Activated T-helper 1 cell treated with anti-CD3 and anti-CD28 coated beads, Interleukin-2, amount 50 U/mL, for 16 hours (primary cell): Measurements from ENCODE around the gene TMEM145.
A peak's percentile ranks its signal among the peaks of the same experiment; 100 is the strongest.

ENCODE experiments used
- DNase-seq, 2 donors: peaks; one replicate each; pipeline ENCODE4 v3.0.0-alpha.2; 2020; ENCODE audit warnings: low read depth in 1 of 2, low spot score in 1 of 2

Gene TMEM145

DNA sequence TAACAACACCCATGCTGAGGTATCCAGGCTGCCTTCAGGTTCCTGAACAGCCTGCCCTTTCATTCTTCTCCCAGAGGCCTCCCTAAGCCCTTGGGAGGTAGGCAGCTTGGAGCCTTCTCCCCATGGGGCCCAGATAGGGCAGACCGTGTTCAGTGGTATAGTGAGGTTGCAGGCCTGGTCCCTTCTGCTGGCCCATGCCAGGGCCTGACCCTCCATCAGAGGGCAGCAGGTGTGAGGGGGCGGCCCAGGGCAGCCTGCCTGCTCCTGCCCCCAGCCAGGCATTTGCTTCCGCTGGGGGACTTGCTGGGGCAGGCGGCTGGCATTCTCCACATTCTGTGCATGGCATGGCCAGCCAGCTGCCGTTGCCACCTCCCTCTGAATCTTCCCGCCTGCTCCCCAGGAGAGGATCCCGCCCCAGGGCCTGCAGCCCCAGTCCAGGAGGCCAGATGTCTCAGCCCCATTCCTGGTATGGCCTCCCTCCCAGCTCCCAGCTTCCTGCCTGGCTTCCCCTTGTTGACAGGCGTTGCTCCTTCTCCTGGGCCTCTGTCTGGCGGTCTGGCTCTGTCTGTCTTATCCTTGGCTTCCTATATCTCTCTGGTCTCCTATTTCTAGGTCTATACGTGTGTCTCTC, 35.2 kb upstream of the TMEM145 start:
- no peak for DNase-seq

DNA sequence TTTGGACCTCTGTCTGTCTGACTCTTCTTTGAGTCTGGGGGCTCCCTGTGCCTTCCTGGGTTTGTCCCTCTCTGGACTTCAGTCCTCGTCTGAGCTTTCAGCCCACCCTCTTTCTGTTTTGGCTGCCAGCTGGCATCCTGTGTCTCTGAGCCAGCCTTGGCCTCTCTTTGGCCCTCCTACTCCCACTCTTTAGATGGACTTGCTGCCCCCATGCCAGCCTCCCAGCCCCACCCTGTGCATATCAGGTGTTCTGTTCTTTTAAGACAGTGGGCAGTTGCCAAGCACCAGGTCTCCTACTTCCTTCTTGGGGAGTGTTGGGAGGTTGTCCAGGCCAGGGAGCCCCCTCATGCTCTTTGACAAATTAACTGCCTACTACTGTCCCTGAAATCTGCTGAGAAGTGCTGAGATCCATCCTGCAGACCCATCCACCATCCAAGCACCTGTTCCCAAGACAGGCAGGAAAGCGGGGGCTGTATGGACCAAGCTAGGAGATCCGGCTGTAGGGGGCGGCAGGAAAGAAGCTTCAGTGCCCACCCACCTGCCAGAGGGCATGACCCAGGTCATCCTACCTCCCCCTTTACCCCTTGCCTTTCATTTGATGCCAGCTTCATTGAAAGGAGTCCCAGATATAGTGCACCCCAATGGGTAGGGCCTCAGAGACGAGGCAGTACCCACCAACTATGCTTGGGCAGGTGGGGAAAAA, 34.5 kb upstream of the TMEM145 start:
- no peak for DNase-seq

DNA sequence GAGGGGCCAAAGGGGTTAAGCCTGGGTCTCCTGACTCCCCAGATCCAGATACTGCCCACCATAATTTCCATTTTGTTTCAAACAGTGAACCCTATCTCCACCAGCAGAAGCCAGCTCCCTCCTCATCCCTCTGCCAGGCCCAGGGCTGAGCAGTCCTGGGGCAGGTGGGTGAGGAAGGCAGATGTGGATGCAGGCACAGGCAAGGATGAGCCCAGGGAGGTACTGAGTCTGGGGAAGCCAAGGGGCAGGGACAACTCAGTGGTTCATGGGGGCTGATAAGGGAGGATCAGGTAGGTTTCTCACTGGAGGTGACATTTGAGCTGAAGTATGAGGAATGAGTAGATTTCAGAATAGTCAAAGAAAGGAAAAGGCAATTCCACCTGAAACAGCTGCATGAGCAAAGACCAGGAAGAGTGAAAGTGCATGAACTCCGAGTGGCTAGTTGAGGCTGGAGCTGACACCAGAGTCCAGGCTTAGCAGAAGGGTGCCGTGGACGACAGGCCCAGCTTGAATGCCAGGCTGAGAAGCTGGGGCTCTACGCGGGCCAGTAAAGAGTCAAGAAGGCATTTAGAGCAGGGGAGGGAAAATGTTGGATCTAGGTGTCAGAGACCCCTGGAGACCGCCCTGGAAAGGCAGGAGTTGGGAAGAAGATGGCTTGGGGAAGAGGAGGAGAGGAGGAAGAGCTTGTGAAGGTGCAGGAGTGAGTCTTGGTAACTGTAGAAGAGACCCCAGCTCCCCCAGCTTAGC, 33.8 kb upstream of the TMEM145 start:
- DNase-seq: no peak

DNA sequence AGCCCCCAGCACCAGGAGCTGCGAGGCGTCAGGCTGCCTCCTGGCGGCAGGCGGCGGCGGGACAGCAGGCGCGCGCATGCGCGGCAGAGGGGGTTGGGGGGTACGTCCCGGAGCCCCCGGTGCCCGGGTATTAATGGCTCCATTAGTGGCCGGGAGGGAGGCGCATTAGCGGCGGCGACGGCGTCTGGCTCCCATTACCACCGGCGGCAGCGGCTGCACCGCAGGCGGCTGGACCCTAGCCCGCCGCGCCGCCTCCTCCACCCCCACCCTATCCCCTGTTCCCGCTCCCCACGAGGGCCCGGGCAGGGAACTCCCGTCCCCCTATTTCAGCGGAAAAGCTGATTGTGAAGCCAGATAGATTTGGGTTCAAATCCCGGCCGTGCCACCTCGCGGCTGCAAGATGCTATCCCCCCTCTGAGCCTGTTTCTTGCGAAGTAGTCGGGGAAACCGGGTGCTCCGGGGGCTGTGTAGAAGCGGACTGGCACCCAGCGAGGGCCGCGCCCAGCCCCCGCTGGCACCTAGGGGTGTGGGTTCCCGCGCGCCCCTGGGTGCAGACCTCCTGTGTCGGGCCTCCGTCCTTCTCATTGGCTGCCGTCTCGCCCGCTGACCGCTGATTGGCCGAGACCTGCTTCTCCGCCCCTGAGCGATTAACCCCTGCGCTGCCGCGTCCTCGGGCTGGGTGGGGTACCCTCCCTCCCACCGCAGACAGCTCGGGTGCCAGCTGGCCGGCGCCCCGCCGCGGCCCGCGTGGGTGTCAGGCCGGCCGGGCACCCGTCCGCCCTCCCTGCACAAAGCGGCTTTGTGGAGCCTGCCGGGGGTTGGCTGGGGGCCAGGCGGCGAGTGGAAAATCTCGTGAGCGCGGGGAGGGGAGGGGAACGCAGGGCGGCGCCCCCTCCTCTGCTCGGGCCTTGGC, 33.0 kb upstream of the TMEM145 start:
- DNase-seq: peak; percentile 62 to 76

DNA sequence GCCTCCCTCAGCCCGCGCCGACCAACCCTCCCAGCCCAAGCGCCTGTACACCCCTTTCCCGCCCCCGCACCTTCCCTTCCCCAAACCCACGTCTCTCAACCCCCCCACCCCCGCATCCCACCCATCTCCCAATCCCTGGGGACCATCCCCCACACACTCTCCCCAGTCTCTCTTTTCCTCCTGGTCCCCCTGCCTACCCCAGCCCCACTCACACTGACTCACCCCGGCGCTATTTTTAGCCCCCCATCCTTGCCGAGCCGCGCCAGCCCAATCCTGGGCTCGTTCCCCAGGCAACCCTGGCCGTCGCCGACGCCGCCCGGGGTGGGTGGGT, 32.3 kb upstream of the TMEM145 start:
- DNase-seq: no peak

DNA sequence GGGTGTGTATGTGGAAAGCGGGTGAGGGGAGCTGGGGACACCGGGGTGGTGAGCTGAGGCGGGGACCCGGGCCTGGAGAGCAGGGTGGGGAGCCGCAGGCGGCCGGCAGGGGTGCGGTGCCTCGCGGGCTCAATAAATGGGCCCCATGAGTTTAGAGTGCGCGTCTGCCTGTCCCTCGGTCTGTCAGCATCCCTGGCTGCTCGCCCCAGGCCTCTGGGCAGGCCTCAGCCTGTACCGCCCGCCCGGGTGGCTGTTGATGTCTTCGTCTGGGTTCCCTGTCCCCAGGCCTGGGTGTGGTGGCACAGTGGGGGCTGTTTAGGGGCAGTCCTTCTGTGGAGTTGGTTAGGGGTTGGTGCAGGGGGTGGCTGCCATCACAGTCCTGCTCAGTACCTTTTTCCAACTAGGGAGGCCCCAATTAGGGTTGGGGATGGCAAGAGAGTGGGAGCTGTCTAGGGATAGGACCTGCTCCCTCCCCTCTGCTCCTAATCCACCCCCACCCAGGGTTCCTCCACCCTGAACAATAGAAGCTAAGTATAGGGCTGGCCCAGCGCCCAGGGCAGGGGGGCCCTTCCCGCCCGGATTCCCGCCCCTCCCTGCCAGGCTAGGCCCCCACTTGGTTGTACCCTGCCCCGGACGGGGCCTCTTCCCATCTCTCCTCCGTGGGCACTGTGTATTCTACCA, 31.8 kb upstream of the TMEM145 start:
- DNase-seq: no peak

DNA sequence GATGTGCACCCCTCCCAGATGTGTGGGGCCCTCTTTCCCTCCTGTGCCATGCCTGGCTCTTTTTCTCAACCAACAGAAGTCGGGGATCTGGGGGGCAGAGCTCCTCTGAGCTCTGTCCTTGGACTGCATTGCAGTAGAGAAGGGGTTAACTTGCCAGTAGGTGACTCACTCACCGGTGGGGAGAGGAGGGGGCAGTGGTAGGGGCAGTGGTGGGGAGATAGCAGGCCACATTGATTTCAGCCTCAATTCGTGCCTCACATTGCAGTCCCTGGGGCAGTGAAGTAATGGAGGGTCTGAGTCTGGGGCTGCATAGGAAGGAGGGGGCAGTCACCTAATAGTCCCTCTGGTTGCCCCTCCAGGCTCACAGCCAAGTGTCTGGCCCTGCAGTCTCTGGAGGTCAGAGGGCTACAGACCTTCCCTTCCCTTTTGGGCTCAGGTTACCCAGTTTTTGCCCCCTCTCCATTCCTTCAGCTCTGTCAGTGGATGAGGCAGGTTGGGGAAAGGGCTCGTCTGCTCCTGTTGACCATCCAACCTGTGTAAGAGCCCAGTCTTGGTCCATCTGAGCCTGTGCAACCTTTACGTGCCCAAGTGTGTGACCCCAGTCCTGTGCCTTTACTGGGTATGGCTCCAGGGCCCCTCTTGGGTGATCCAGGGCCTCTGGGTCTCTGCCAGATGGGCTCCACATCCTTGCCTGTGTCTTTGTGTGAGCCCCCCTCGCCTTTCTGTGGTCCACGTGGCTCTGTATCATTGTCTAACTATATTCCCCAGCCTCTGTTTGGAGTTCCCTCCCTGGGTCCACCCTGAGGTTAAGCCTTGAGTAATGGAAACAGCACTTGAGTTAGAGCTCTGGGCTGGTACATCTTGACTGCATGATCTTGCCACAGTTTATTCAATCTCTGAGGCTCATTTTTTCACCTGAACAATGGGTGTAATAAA, 31.0 kb upstream of the TMEM145 start:
- no peak for DNase-seq

DNA sequence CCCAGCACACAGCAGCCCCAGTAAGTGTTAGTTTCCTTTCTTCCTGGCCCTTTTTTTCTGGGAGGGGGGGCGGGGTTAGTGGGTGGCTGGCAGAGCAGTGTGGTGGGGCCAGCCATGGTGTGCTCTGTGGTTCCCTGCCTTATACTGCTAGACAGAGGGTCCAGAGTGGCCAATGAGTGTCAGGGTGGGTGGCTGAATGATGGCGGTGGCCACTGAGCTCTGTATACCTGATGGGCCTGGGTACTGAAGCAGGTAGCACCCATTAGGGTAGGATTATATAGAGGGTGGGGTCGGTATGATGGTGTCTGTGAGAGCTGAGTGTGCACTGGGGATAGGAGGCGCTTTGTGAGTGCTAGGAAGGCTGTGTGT, 30.3 kb upstream of the TMEM145 start:
- no peak for DNase-seq

DNA sequence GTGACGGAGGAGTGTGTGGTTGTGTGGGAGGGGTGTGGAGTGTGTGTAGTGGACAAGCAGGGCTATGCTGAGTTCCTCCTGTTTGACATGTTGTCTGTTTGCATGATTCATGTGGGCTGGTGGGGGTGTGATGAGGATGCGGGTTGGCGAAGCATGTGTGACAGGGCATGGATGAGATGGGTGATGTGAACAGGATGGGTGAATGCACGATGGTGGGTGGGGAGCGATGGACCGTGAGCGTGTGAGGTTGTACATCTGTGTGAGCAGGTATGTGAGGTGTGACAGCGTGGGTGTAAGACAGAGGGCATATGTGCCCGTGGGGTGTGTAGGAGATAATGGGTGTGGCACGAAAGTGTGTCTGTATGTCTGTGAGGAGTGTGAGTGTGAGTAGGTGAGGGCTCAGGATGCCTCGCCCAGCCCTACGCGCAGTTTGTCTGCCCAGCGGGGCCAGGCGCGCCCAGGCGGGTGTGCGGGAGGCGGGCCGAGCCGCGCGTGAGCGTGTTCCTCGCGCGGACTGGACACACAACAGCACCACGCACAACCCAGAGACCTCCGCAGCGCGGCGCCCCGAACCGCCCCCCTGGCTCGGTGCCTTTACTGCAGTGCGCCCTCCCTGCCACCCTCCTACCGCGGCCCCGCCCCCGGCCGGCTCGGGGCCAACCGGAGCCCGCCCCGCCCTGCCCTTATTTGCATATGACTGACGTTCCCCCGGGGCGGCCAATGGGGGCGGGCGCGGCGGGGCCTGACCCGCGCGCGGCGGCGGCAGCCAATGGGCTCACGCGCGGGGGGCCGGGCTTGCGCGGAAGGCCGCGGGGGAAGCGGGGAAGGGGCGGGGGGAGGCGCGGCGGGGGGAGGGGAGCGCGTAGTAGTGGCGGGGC, 29.7 kb upstream of the TMEM145 start:
- DNase-seq: peak; percentile 91 to 95

DNA sequence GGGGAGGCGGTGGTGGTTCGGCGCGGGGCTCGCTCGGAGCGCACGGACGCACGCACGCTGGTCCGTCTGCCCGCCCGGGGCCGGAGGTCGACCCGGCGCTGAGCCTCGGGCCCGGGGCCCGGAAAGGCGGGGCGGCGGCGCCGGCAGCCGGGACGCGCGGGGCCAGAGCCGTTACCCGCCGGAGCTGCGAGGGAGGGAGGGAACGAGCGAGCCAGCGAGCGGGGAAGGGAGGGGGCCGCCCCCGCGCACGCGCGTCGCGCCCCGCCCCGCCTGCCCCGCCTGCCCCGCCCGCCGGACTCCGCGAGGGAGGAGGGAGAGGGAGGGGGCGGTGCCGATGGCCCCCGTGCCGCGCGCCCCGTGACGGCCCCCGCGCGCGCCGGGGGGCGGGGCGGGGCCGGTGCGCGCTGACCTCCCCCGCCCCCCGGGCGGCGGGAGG, 29.0 kb upstream of the TMEM145 start:
- peak; percentile 52 to 68 for DNase-seq

DNA sequence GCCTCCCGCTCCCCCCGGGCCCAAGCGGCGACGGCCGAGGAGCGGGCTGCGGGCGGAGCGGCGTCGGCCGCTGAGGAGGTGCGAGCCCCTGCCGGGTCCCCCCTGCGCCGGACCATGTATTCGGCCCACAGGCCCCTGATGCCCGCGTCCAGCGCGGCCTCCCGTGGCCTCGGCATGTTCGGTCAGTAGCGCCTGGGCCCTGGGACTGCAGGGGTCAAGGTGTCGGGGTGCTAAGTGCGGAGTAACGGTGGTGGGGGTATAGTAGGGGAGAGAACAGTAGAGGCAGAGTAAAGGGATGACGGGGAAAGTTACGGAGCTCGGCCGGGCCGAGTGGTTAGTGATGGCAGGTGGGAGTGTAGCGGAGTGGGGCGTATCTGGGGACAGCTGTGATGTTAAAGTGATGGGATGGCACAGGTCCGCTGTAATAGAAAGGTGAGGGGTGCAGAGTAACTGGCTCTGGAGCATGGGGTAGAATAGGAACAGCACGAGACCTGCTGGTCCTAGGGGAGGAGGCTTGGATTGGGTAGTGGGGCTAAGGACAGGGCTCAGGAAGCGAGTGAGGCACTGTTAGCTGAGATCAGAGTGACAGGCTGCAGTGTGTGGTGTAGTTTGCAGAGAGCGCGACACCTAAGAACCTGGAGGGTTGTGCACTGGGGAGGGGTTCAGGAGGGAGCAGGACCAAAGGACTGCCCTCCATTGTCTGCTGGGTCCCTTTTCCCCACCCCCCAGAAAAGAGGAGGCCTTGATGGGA, 28.3 kb upstream of the TMEM145 start:
- DNase-seq: no peak

DNA sequence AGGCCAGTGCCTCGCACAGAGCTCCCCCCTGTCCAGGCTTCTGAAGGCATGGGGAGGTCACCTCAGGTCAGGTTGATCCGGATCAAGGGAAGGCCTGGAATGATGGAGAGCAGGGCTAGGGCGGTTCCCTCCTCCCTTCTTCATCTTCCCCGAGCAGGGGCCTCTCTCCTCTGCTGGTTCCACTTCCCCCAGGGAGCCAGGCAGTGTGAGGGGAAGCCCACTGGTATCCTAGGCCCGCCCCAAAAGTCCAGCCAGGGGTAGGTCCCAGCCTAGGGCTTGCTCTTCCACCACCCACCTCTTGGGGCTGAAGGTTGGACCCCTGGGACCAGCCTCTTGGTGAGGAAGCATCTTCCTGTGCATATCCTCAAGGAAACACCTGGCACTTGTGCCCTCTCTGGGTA, 27.6 kb upstream of the TMEM145 start:
- no peak for DNase-seq

DNA sequence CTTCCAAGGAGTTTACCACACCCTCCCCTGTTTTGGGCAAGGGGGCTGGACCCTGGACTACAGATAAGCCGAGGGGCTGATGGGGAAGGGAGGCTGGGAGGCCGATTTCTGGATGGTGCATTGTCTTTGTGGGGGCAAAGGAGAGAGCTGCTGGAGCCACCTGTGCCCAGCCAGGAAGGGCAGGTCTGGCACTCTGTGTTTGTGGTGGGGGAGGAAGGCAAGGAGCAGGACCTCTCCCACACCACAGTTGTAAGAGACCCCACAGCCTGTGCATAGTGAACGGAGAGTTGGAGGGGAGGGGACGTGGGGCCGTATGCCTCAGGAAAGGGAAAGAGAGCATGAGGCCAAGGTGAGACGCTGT, 27.1 kb upstream of the TMEM145 start:
- no peak for DNase-seq

DNA sequence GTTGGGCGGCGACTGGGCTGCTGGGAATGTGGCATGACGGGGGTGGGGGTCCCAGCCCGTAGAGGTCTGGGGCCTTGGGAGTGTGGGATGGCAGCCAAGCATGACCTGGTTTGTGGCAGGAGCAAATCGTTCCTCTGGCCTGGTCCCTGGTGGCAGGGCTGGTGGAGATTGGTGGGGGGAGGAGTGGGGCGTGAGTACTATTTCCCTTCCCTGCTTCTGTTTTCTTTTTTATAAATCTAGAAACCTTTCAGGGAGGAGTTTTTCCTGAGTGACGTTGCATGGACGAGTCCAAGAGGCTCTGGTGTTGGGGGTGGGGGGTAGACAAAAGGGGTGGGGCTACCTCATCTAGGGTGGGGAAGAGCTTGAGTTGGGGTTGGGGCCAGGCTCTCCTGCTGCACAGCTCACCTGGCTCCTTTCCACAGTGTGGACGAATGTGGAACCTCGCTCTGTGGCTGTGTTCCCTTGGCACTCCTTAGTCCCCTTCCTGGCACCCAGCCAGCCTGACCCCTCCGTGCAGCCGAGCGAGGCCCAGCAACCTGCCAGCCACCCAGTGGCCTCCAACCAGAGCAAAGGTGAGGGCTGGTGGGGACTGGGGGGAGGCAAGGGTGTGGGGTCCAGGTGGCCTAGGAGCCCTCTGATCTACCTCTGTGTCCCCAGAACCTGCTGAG, 26.6 kb upstream of the TMEM145 start:
- DNase-seq: no peak

DNA sequence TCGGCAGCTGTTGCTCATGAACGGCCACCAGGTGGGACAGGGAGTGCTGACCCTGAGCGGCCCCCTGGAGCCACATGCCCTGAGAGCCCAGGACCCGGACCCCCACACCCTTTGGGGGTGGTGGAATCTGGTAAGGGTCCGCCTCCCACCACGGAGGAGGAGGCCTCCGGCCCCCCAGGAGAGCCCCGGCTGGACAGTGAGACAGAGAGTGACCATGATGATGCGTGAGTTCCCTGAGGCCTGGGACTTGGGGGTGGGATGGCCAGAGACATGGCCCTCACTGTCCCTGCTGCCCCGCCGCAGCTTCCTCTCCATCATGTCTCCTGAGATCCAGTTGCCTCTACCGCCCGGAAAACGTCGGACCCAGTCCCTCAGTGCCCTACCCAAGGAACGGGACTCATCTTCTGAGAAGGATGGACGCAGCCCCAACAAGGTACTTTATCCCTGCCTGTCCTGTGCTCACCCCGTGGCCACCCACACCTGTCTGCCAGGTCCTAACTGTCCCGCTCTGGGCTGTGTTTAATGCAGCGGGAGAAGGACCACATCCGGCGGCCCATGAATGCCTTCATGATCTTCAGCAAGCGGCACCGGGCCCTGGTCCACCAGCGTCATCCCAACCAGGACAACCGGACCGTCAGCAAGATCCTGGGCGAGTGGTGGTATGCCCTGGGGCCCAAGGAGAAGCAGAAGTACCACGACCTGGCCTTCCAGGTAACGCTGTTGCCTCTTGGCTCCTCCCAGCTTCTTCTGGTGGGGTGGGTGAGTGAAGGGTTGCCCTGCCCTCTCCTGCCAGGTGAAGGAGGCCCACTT, 25.9 kb upstream of the TMEM145 start:
- no peak for DNase-seq

DNA sequence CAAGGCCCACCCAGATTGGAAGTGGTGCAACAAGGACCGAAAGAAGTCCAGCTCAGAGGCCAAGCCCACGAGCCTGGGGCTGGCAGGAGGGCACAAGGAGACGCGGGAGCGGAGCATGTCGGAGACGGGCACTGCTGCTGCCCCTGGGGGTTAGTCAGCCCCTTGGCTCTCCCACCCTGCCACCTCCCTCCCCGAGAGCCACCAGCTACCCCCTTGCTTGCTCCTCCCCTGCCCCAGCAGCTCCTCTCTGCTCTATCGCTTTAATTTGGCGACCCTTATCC, 25.3 kb upstream of the TMEM145 start:
- DNase-seq: no peak

DNA sequence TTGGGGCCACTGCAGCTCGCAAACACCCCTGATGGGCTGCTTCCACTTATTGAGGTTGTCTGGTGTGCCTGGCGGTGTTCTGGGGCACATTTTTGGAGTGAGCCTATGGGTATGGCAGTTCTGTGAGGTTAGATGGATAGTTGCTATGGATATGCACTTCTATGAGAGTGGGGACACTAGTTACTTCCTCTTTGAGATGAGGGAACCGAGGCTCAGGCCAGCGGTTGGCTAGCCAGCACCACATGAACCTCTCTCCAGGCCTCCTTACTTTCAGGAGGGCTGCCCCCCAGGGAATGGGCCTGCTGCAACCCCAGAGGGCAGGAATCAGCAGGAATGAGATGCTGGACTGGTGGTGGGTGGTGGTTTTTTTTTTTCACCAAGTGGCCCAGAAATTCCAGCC, 24.7 kb upstream of the TMEM145 start:
- DNase-seq: no peak
